HG03565 (cell line): Measurements from ENCODE around the gene TRIM17.

Experiments
- ATAC-seq: cut with Tn5 transposase; IDR thresholded peaks from one replicate; pipeline ENCODE4 v1.9.1; 2021; ENCODE audit warnings: mild to moderate bottlenecking, moderate library complexity; ENCODE audit not compliant: unreplicated experiment

Gene TRIM17

GRCh38 chr1:228417483-228418203 lies 982 bp upstream of the TRIM17 start:
- no peak for ATAC-seq

- ATAC-seq: no peak
These were observed 400 bp upstream of the TRIM17 start for GRCh38 chr1:228417061-228417460.

- ATAC-seq: no peak
These were observed 826 bp downstream of the TRIM17 start for GRCh38 chr1:228415853-228416216.

- ATAC-seq: no peak
These were observed 1.4 kb downstream of the TRIM17 start for GRCh38 chr1:228415221-228415620.

GRCh38 chr1:228414511-228415211 lies 2.0 kb downstream of the TRIM17 start:
- ATAC-seq: no peak

GRCh38 chr1:228413241-228414010 lies 3.2 kb downstream of the TRIM17 start:
- ATAC-seq: no peak

- no peak for ATAC-seq
These were observed 4.9 kb downstream of the TRIM17 start for GRCh38 chr1:228411548-228412430.

GRCh38 chr1:228411121-228411520 lies 5.5 kb downstream of the TRIM17 start:
- ATAC-seq: no peak

GRCh38 chr1:228410671-228411070 lies 6.0 kb downstream of the TRIM17 start:
- no peak for ATAC-seq

GRCh38 chr1:228410015-228410414 lies 6.6 kb downstream of the TRIM17 start:
- no peak for ATAC-seq

GRCh38 chr1:228408869-228409805 lies 7.5 kb downstream of the TRIM17 start:
- ATAC-seq: no peak

- no peak for ATAC-seq
These were observed 8.4 kb downstream of the TRIM17 start for GRCh38 chr1:228408041-228408868.

GRCh38 chr1:228407106-228408040 lies 9.3 kb downstream of the TRIM17 start:
- no peak for ATAC-seq

GRCh38 chr1:228405979-228406228 lies 10.8 kb downstream of the TRIM17 start:
- ATAC-seq: no peak

- no peak for ATAC-seq
These were observed 11.3 kb downstream of the TRIM17 start for GRCh38 chr1:228405200-228405978.

- ATAC-seq: no peak
These were observed 12.4 kb downstream of the TRIM17 start for GRCh38 chr1:228404107-228404720.

- ATAC-seq: no peak
These were observed 13.4 kb downstream of the TRIM17 start for GRCh38 chr1:228403231-228403631.
